ENCODE data around the gene EFHC2.
"Not testable (repeated sequence)": the region's sequence is repeated elsewhere in the genome, so short reads cannot be mapped to it uniquely, and the experiment has no call there.

GRCh38 chrX:44187915-44188314 lies 155.6 kb downstream of the EFHC2 start:
- not testable (repeated sequence) for TF ChIP-seq YY1 (IDR thresholded peaks at IDR 0.05; ENCODE audit: insufficient read depth, insufficient read length); ZNF274 (IDR thresholded peaks at IDR 0.05; ENCODE audit: low read depth, low read length); SUZ12 (IDR thresholded peaks at IDR 0.05; ENCODE audit: extremely low read depth, insufficient read depth, insufficient read length)
